K562 (cell line): ENCODE results near the gene PRSS22. TPM values are rescaled to one million over a fixed set of nuclear protein-coding genes. Genes with fewer than 3 reads are reported as not detected.

Source experiments
- ARHGAP35 ChIP-seq: fragments of 450-650 bp; IDR thresholded peaks from 2 replicates; pipeline ENCODE4 v1.6.1; 2018; ENCODE audit not compliant: partially characterized antibody
- BDP1 ChIP-seq: IDR thresholded peaks from 3 replicates; pipeline ENCODE4 v1.6.1; 2011; ENCODE audit not compliant: insufficient read length, insufficient read depth
- CBFB ChIP-seq: sonication (generic); formaldehyde crosslinking; IDR thresholded peaks from 2 replicates; pipeline ENCODE4 v1.4.0; 2020; ENCODE audit warnings: mild to moderate bottlenecking, missing genetic modification reagents
- MAFK ChIP-seq: IDR thresholded peaks from 2 replicates; pipeline ENCODE4 v1.6.1; 2011; ENCODE audit warnings: low read length, improper control_type of control experiment
- NCOA6 ChIP-seq: fragments of 450-650 bp; IDR thresholded peaks from 2 replicates; pipeline ENCODE4 v1.6.1; 2017; ENCODE audit warnings: mild to moderate bottlenecking
- RCOR1 ChIP-seq, 2 experiments: IDR thresholded peaks; 2 replicates each; pipeline ENCODE4 v1.6.1; 2012; ENCODE audit warnings: low read depth in 2 of 2, low read length in 2 of 2, borderline replicate concordance in 1 of 2, improper control_type of control experiment in 1 of 2
- SNRNP70 ChIP-seq: fragments of 200-400 bp; formaldehyde crosslinking; optimal IDR thresholded peaks from 2 replicates; pipeline ENCODE3; 2017; ENCODE audit warnings: low read depth, low read length
- SRF ChIP-seq, 2 experiments: fragments of 250-450, 450-650 bp in 1 of 2; sonication (Bioruptor Pico) in 1 of 2; sonication (generic) in 1 of 2; formaldehyde crosslinking; IDR thresholded peaks; 2 replicates each; pipeline versions ENCODE4 v1.5.0 to v1.5.1; 2020 to 2022; ENCODE audit warnings: mild to moderate bottlenecking in 1 of 2, missing genetic modification reagents in 1 of 2
- SRSF7 ChIP-seq: fragments of 200-400 bp; formaldehyde crosslinking; optimal IDR thresholded peaks from 2 replicates; pipeline ENCODE3; 2017; ENCODE audit warnings: mild to moderate bottlenecking, low read depth, low read length
- TBL1XR1 ChIP-seq, 2 experiments: IDR thresholded peaks; 2 replicates each; pipeline ENCODE4 v1.6.1; 2012; ENCODE audit warnings: improper control_type of control experiment in 2 of 2, low read length in 2 of 2, mild to moderate bottlenecking in 1 of 2
- TOE1 ChIP-seq, 2 experiments: fragments of 450-650 bp in 1 of 2; sonication (generic) in 1 of 2; formaldehyde crosslinking in 1 of 2; IDR thresholded peaks; 2 replicates each; pipeline versions ENCODE4 v1.7.1 to v1.8.0; 2016 to 2022; ENCODE audit warnings: borderline replicate concordance in 2 of 2, mild to moderate bottlenecking in 2 of 2, antibody characterized with exemption in 1 of 2, inconsistent platforms in 1 of 2, low read depth in 1 of 2, missing genetic modification reagents in 1 of 2, moderate library complexity in 1 of 2
- U2AF2 ChIP-seq: fragments of 200-400 bp; formaldehyde crosslinking; optimal IDR thresholded peaks from 2 replicates; pipeline ENCODE3; 2017; ENCODE audit warnings: low read depth, mild to moderate bottlenecking, low read length
- XRCC3 ChIP-seq: fragments of 450-650 bp; IDR thresholded peaks from 2 replicates; pipeline ENCODE4 v1.6.1; 2017; ENCODE audit warnings: mild to moderate bottlenecking, moderate library complexity
- ZNF668 ChIP-seq: fragments of 250-450 bp; sonication (Bioruptor Pico); IDR thresholded peaks from 2 replicates; pipeline ENCODE4 v1.8.0; 2022; ENCODE audit warnings: mild to moderate bottlenecking, inconsistent platforms
- polyA plus RNA-seq, 8 experiments: library from polyadenylated mRNA; depleted of rRNA in 4 of 8; stranded (reverse) in 5 of 8; unstranded in 3 of 8; fragments of >200 nt; fragmentation: Nextera tagmentation in 2 of 8; fragmentation: Illumina TruSeq in 1 of 8; extraction: Ambion mirVana in 2 of 8; extraction: Trizol in 1 of 8; gene quantifications; 2 replicates each; pipeline versions ENCODE4 v1.2.1 to v1.2.3, GENCODE V29; 2011 to 2014; ENCODE audit warnings: inconsistent platforms in 1 of 8, missing spikeins in 1 of 8
- total RNA-seq, 7 experiments: library from RNA; depleted of rRNA in 6 of 7; stranded (reverse); fragments of >200 nt in 6 of 7; fragmentation: Illumina TruSeq in 2 of 7; extraction: Trizol in 2 of 7; gene quantifications; 2 replicates each; pipeline versions ENCODE4 v1.2.1 to v1.2.3, GENCODE V29; 2011 to 2021; ENCODE audit warnings: low replicate concordance in 1 of 7
- TF ChIP-seq, protein P1 (sequence below), 2 experiments: fragments of 200-800 bp in 1 of 2; sonication (Bioruptor generic) in 1 of 2; sonication (generic) in 1 of 2; formaldehyde crosslinking in 1 of 2; IDR thresholded peaks in 1 of 2; conservative IDR thresholded peaks in 1 of 2; 2 replicates each; pipeline versions ENCODE4 v1.5.0 to v1.6.1; 2016 to 2020; ENCODE audit warnings: missing compliant biosample characterization in 1 of 2, missing genetic modification characterization in 1 of 2, missing genetic modification reagents in 1 of 2
- TF ChIP-seq, protein P2 (sequence below): IDR thresholded peaks from 2 replicates; pipeline ENCODE4 v1.6.1; 2011; ENCODE audit not compliant: insufficient read length; ENCODE audit errors: extremely low read depth
- TF ChIP-seq, protein P3 (sequence below): fragments of 450-650 bp; IDR thresholded peaks from one replicate; pipeline ENCODE4 v1.6.1; 2018; ENCODE audit warnings: mild to moderate bottlenecking, moderate library complexity; ENCODE audit not compliant: partially characterized antibody
- TF ChIP-seq, protein P4 (sequence below): IDR thresholded peaks from 2 replicates; pipeline ENCODE4 v1.6.1; 2011; ENCODE audit warnings: borderline replicate concordance, low read depth, mild to moderate bottlenecking, moderate library complexity, low read length; ENCODE audit not compliant: insufficient read depth, poor library complexity, severe bottlenecking
- TF ChIP-seq, protein P5 (sequence below): fragments of 450-650 bp; formaldehyde crosslinking; IDR thresholded peaks from 2 replicates; pipeline ENCODE4 v1.4.0; 2020; ENCODE audit warnings: mild to moderate bottlenecking, moderate library complexity

The PRSS22 gene
- total and polyA plus RNA-seq, 9 of the 15 experiments (the other 6 are each of a cell fraction or from before 2014, with no cell fraction given) = 0.13 to 0.42 TPM; not detected in 7

DNA sequence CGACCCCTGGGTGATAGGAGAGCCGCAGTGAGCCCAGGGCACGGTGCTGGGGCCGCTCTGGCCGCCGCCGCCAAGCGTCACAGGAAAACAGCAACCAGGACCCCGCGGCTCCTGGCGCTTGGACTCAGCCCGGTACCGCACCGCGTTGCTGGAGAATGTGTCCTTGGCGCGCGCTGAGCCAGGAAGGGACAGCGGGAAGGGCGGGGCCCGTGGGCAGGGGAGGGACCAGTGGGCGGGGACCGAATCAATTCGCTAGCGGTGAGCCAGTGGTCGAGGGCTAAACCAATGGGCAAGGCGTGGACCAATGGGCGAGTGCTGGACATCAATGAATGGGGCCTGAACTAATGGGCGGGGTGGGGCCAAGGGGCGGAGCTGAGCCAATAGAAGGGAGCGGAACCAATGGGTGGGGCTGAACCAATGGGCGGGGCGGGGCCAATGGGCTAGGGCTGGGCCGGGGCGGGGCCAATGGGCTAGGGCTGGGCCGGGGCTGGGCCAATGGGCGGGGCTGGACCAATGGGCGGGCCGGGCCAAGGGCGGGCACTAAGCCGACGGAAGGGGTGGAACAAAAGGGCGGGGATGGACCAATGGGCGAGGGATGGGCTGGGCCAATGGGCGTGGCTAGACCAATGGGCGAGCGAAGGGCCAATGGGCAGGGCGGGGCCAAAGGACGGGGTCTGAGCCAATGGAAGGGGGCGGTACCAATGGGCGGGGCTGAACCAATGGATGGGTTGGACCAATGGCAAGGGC, 47.4 kb upstream of the PRSS22 start (continued):
- TF ChIP-seq, protein P1, sequence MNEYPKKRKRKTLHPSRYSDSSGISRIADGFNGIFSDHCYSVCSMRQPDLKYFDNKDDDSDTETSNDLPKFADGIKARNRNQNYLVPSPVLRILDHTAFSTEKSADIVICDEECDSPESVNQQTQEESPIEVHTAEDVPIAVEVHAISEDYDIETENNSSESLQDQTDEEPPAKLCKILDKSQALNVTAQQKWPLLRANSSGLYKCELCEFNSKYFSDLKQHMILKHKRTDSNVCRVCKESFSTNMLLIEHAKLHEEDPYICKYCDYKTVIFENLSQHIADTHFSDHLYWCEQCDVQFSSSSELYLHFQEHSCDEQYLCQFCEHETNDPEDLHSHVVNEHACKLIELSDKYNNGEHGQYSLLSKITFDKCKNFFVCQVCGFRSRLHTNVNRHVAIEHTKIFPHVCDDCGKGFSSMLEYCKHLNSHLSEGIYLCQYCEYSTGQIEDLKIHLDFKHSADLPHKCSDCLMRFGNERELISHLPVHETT (CRISPR knock-in tag; conservative IDR thresholded peaks at IDR 0.05 in 1 of 2, IDR thresholded peaks at IDR 0.05 in 1 of 2) = no peak
- TF ChIP-seq, protein P2, sequence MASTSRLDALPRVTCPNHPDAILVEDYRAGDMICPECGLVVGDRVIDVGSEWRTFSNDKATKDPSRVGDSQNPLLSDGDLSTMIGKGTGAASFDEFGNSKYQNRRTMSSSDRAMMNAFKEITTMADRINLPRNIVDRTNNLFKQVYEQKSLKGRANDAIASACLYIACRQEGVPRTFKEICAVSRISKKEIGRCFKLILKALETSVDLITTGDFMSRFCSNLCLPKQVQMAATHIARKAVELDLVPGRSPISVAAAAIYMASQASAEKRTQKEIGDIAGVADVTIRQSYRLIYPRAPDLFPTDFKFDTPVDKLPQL = no peak
- TF ChIP-seq MAFK = no peak
- peak in 1 of 2 experiments; percentile 46; a peak in 1 of 4 replicates for TF ChIP-seq RCOR1 (IDR thresholded peaks at IDR 0.05; ENCODE audit: borderline replicate concordance in 1 of 2, low read depth in 2 of 2, low read length in 2 of 2)
- no peak for TF ChIP-seq SRSF7
- TF ChIP-seq CBFB (CRISPR knock-in tag) = 0 out of 2 replicates have a peak, but pooled peaks have one; percentile 54
- no peak for TF ChIP-seq ZNF668 (CRISPR knock-in tag)
- no peak for TF ChIP-seq U2AF2
- no peak for TF ChIP-seq TBL1XR1 (IDR thresholded peaks at IDR 0.05; ENCODE audit: low read length in 2 of 2)
- TF ChIP-seq, protein P3, sequence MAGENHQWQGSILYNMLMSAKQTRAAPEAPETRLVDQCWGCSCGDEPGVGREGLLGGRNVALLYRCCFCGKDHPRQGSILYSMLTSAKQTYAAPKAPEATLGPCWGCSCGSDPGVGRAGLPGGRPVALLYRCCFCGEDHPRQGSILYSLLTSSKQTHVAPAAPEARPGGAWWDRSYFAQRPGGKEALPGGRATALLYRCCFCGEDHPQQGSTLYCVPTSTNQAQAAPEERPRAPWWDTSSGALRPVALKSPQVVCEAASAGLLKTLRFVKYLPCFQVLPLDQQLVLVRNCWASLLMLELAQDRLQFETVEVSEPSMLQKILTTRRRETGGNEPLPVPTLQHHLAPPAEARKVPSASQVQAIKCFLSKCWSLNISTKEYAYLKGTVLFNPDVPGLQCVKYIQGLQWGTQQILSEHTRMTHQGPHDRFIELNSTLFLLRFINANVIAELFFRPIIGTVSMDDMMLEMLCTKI = no peak
- TF ChIP-seq BDP1 = no peak
- TF ChIP-seq, protein P4, sequence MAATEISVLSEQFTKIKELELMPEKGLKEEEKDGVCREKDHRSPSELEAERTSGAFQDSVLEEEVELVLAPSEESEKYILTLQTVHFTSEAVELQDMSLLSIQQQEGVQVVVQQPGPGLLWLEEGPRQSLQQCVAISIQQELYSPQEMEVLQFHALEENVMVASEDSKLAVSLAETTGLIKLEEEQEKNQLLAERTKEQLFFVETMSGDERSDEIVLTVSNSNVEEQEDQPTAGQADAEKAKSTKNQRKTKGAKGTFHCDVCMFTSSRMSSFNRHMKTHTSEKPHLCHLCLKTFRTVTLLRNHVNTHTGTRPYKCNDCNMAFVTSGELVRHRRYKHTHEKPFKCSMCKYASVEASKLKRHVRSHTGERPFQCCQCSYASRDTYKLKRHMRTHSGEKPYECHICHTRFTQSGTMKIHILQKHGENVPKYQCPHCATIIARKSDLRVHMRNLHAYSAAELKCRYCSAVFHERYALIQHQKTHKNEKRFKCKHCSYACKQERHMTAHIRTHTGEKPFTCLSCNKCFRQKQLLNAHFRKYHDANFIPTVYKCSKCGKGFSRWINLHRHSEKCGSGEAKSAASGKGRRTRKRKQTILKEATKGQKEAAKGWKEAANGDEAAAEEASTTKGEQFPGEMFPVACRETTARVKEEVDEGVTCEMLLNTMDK = no peak
- no peak for TF ChIP-seq XRCC3
- TF ChIP-seq, protein P5, sequence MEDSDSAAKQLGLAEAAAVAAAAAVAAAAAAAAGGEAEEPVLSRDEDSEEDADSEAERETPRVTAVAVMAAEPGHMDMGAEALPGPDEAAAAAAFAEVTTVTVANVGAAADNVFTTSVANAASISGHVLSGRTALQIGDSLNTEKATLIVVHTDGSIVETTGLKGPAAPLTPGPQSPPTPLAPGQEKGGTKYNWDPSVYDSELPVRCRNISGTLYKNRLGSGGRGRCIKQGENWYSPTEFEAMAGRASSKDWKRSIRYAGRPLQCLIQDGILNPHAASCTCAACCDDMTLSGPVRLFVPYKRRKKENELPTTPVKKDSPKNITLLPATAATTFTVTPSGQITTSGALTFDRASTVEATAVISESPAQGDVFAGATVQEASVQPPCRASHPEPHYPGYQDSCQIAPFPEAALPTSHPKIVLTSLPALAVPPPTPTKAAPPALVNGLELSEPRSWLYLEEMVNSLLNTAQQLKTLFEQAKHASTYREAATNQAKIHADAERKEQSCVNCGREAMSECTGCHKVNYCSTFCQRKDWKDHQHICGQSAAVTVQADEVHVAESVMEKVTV = no peak
- no peak for TF ChIP-seq SNRNP70
- TF ChIP-seq NCOA6 = no peak
- no peak for TF ChIP-seq SRF (CRISPR knock-in tag; IDR thresholded peaks at IDR 0.05)
- no peak for TF ChIP-seq ARHGAP35
- no peak for TF ChIP-seq TOE1 (IDR thresholded peaks at IDR 0.05; ENCODE audit: borderline replicate concordance)
- TF ChIP-seq TOE1 (CRISPR knock-in tag; IDR thresholded peaks at IDR 0.05; ENCODE audit: borderline replicate concordance, low read depth) = no peak
